ENCODE measurements around the gene KIF4A. TPM values are rescaled to one million over a fixed set of nuclear protein-coding genes. Genes with fewer than 3 reads are reported as not detected.

Gene KIF4A
- total and polyA plus RNA-seq, 2 of the 13 experiments (the other 11 are each of a cell fraction or from before 2014, with no cell fraction given) = 9.4 to 28.2 TPM

- ChIA-PET POLR2A (no interaction called here), CTCF (ENCODE audit: low intra/inter-chr PET ratio, low total read pairs) (interaction anchor here (0.8 to 1.6 kb wide), 3 partner anchors 99 to 210 kb away, joined by 3 to 9 read pairs (median 5); no protein-coding TSS in a partner anchor)
- H3K79me2 ChIP-seq (ENCODE audit: insufficient read depth, low read length) = peaks cover 10% of the 10 kb centered on the region
- peak overlapping the region; percentile 69 for H3K27ac ChIP-seq (ENCODE audit: extremely low read length, insufficient read depth, low read length)
- ATAC-seq (peak; percentile 91), DNase-seq (ENCODE audit: low spot score) (peak; percentile 84), FAIRE-seq (peak; percentile 75)
- no peaks in the 10 kb centered on the region; a peak in 2 of 5 replicates for H3K27me3 ChIP-seq (ENCODE audit: control insufficient read depth in 1 of 2, insufficient read depth in 2 of 2, low read length in 2 of 2)
- H3K4me3 ChIP-seq (replicated peaks in 1 of 3; ENCODE audit: insufficient read depth in 1 of 3, low read depth in 2 of 3, low read length in 3 of 3) = peak overlapping the region; percentile 67 to 84 (median 78)
- in situ Hi-C loops (cut with HindIII; ENCODE audit: extremely low pct_ligation_motif_present, low pct_unique_long_range_greater_than_20kb) (loop anchor here (5.0 to 10.0 kb wide), 2 partner anchors 98 to 210 kb away; no protein-coding TSS in a partner anchor), intact Hi-C loops (cut with micrococcal nuclease; ENCODE audit: unreplicated experiment) (loop anchor here (1.0 to 5.0 kb wide), 4 partner anchors 22 to 308 kb away; no protein-coding TSS in a partner anchor)
- WGBS (ENCODE audit: low lambda C conversion rate) = 0% methylated on average over 3 of the region's 48 CpGs
- H3K4me2 ChIP-seq (ENCODE audit: low read depth, low read length) = peak overlapping the region; percentile 76
- peaks cover 24% of the 10 kb centered on the region for H3K4me1 ChIP-seq (ENCODE audit: insufficient read depth, low read length)
- no TSS peak for BruUV-seq (replicated peaks)
- no peaks in the 10 kb centered on the region for H3K36me3 ChIP-seq (replicated peaks in 1 of 2; ENCODE audit: control insufficient read depth in 1 of 2, insufficient read depth in 2 of 2, low read length in 2 of 2)
- H3K9ac ChIP-seq (ENCODE audit: insufficient read depth, low read depth, low read length) = peak overlapping the region; percentile 77
- H2AFZ ChIP-seq (ENCODE audit: low read length) = no peak overlapping the region
- H3K9me3 ChIP-seq (ENCODE audit: low read length) = no peaks in the 10 kb centered on the region
- no peaks in the 10 kb centered on the region for H4K20me1 ChIP-seq (ENCODE audit: insufficient read depth, low read length)
- TF ChIP-seq NFE2L2 (IDR thresholded peaks at IDR 0.05; ENCODE audit: low read length) = no peak
- no peak for TF ChIP-seq ZBTB26 (CRISPR knock-in tag; IDR thresholded peaks at IDR 0.05; ENCODE audit: borderline replicate concordance)
- peak; percentile 19; the same call in 1 of the 2 replicates for TF ChIP-seq CREM (IDR thresholded peaks at IDR 0.05)
- TF ChIP-seq CREM (CRISPR knock-in tag; IDR thresholded peaks at IDR 0.05) = no peak
- TF ChIP-seq, protein P1, sequence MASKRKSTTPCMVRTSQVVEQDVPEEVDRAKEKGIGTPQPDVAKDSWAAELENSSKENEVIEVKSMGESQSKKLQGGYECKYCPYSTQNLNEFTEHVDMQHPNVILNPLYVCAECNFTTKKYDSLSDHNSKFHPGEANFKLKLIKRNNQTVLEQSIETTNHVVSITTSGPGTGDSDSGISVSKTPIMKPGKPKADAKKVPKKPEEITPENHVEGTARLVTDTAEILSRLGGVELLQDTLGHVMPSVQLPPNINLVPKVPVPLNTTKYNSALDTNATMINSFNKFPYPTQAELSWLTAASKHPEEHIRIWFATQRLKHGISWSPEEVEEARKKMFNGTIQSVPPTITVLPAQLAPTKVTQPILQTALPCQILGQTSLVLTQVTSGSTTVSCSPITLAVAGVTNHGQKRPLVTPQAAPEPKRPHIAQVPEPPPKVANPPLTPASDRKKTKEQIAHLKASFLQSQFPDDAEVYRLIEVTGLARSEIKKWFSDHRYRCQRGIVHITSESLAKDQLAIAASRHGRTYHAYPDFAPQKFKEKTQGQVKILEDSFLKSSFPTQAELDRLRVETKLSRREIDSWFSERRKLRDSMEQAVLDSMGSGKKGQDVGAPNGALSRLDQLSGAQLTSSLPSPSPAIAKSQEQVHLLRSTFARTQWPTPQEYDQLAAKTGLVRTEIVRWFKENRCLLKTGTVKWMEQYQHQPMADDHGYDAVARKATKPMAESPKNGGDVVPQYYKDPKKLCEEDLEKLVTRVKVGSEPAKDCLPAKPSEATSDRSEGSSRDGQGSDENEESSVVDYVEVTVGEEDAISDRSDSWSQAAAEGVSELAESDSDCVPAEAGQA (IDR thresholded peaks at IDR 0.05; ENCODE audit: low read depth) = no peak
- TF ChIP-seq, protein P1 (CRISPR knock-in tag; IDR thresholded peaks at IDR 0.05; ENCODE audit: borderline replicate concordance) = no peak
- no peak for TF ChIP-seq MIER2 (CRISPR knock-in tag; IDR thresholded peaks at IDR 0.05)
- TF ChIP-seq RFX3 (CRISPR knock-in tag; IDR thresholded peaks at IDR 0.05) = no peak
- TF ChIP-seq NFYC (CRISPR knock-in tag; IDR thresholded peaks at IDR 0.05) = peak; percentile 67
- no peak for TF ChIP-seq MTA3 (CRISPR knock-in tag; IDR thresholded peaks at IDR 0.05)
- TF ChIP-seq, protein P2, sequence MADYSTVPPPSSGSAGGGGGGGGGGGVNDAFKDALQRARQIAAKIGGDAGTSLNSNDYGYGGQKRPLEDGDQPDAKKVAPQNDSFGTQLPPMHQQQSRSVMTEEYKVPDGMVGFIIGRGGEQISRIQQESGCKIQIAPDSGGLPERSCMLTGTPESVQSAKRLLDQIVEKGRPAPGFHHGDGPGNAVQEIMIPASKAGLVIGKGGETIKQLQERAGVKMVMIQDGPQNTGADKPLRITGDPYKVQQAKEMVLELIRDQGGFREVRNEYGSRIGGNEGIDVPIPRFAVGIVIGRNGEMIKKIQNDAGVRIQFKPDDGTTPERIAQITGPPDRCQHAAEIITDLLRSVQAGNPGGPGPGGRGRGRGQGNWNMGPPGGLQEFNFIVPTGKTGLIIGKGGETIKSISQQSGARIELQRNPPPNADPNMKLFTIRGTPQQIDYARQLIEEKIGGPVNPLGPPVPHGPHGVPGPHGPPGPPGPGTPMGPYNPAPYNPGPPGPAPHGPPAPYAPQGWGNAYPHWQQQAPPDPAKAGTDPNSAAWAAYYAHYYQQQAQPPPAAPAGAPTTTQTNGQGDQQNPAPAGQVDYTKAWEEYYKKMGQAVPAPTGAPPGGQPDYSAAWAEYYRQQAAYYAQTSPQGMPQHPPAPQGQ (CRISPR knock-in tag; IDR thresholded peaks at IDR 0.05; ENCODE audit: borderline replicate concordance) = no peak
Observed at GRCh38 chrX:70454441-70455365, 164.8 kb downstream of the KIF4A start.

All from HepG2 (cell line).